Effector memory CD4-positive, alpha-beta T cell (primary cell): ENCODE measurements around the gene HHLA2.

ENCODE experiments used
- DNase-seq, 3 donors: peaks; one replicate each; pipeline ENCODE4 v3.0.0-alpha.2; 2020
- H3K27ac ChIP-seq: 2 replicates; pipeline ENCODE4 v1.7.0; 2013; ENCODE audit warnings: mild to moderate bottlenecking, low read length, moderate library complexity; ENCODE audit not compliant: insufficient read depth, poor library complexity, severe bottlenecking
- H3K27me3 ChIP-seq: replicated peaks from 2 replicates; pipeline ENCODE4 v1.7.0; 2013; ENCODE audit warnings: mild to moderate bottlenecking, low read length; ENCODE audit not compliant: insufficient read depth, control insufficient read depth, poor library complexity, severe bottlenecking
- H3K36me3 ChIP-seq: 2 replicates; pipeline ENCODE4 v1.7.0; 2013; ENCODE audit warnings: mild to moderate bottlenecking, low read length, moderate library complexity; ENCODE audit not compliant: control insufficient read depth, insufficient read depth
- H3K4me1 ChIP-seq: 2 replicates; pipeline ENCODE4 v1.7.0; 2013; ENCODE audit warnings: low read length, mild to moderate bottlenecking; ENCODE audit not compliant: control insufficient read depth, insufficient read depth, poor library complexity, severe bottlenecking
- H3K4me3 ChIP-seq: 2 replicates; pipeline ENCODE4 v1.7.0; 2013; ENCODE audit warnings: low read length, low read depth, mild to moderate bottlenecking; ENCODE audit not compliant: insufficient read depth, poor library complexity, severe bottlenecking
- H3K9me3 ChIP-seq: 2 replicates; pipeline ENCODE4 v1.7.0; 2013; ENCODE audit warnings: mild to moderate bottlenecking, low read length, moderate library complexity; ENCODE audit not compliant: control insufficient read depth

The HHLA2 gene

GRCh38 chr3:108412121-108412750, 115.9 kb downstream of the HHLA2 start:
- H3K4me1 ChIP-seq = no peaks in the 10 kb centered on the region
- no peaks in the 10 kb centered on the region for H3K36me3 ChIP-seq
- DNase-seq = no peak
- no peak overlapping the region for H3K4me3 ChIP-seq
- no peaks in the 10 kb centered on the region for H3K9me3 ChIP-seq
- no peaks in the 10 kb centered on the region for H3K27me3 ChIP-seq
- no peak overlapping the region for H3K27ac ChIP-seq

- H3K4me1 ChIP-seq = no peaks in the 10 kb centered on the region
- no peaks in the 10 kb centered on the region for H3K27me3 ChIP-seq
- H3K36me3 ChIP-seq = no peaks in the 10 kb centered on the region
- DNase-seq = no peak
- no peak overlapping the region for H3K4me3 ChIP-seq
- no peaks in the 10 kb centered on the region for H3K9me3 ChIP-seq
- H3K27ac ChIP-seq = no peak overlapping the region
These were observed 117.7 kb downstream of the HHLA2 start for GRCh38 chr3:108414007-108414406.

GRCh38 chr3:108415661-108416060, 119.3 kb downstream of the HHLA2 start:
- Histone ChIP-seq H3K27ac (no peak overlapping the region), H3K27me3 (no peaks in the 10 kb centered on the region), H3K4me1 (no peaks in the 10 kb centered on the region), H3K36me3 (no peaks in the 10 kb centered on the region), H3K4me3 (no peak overlapping the region), H3K9me3 (no peaks in the 10 kb centered on the region)
- DNase-seq = no peak

- no peaks in the 10 kb centered on the region for H3K27me3 ChIP-seq
- no peak overlapping the region for H3K4me3 ChIP-seq
- H3K36me3 ChIP-seq = no peaks in the 10 kb centered on the region
- H3K4me1 ChIP-seq = no peaks in the 10 kb centered on the region
- no peaks in the 10 kb centered on the region for H3K9me3 ChIP-seq
- DNase-seq = no peak
- no peak overlapping the region for H3K27ac ChIP-seq
These were observed 119.9 kb downstream of the HHLA2 start for GRCh38 chr3:108416111-108416869.

GRCh38 chr3:108420926-108421325, 124.6 kb downstream of the HHLA2 start:
- no peak overlapping the region for H3K4me3 ChIP-seq
- no peak for DNase-seq
- H3K27ac ChIP-seq = no peak overlapping the region

More at GRCh38 chr3:108420926-108421325, 124.6 kb downstream of the HHLA2 start:
- H3K27me3 ChIP-seq = no peaks in the 10 kb centered on the region
- no peaks in the 10 kb centered on the region for H3K9me3 ChIP-seq
- no peaks in the 10 kb centered on the region for H3K4me1 ChIP-seq
- H3K36me3 ChIP-seq = no peaks in the 10 kb centered on the region
